Measurements from ENCODE around the gene MEAF6. TPM values are rescaled to one million over a fixed set of nuclear protein-coding genes. Genes with fewer than 3 reads are reported as not detected.
A peak's percentile ranks its signal among the peaks of the same experiment; 100 is the strongest.

Gene MEAF6
- total and polyA plus RNA-seq, 4 donors = 18.7 to 25.3 (median 21.2) TPM

- DNase-seq (ENCODE audit: low spot score) = no peak
- Histone ChIP-seq H3K4me1 (ENCODE audit: control insufficient read depth in 4 of 4, insufficient read depth in 4 of 4, low read length in 3 of 4) (peaks cover 3 to 11% (median 7%) of the 10 kb centered on the region in 4 donors), H3K4me3 (ENCODE audit: low read depth in 1 of 3, low read length in 3 of 3) (no peak overlapping the region), H3K9ac (ENCODE audit: low read depth in 1 of 2, low read length in 2 of 2) (no peak overlapping the region), H3K27ac (ENCODE audit: low read depth in 1 of 2, low read length in 2 of 2) (peak overlapping the region in 1 of 2 donors; percentile 75), H3K9me3 (ENCODE audit: control insufficient read depth in 4 of 4, low read length in 3 of 4) (no peaks in the 10 kb centered on the region), H3K27me3 (ENCODE audit: control insufficient read depth in 4 of 4, insufficient read depth in 4 of 4, low read length in 3 of 4) (no peaks in the 10 kb centered on the region), H3K36me3 (ENCODE audit: control insufficient read depth in 4 of 4, insufficient read depth in 3 of 4, low read depth in 1 of 4, low read length in 3 of 4) (no peaks in the 10 kb centered on the region)
- WGBS = 82% methylated on average over 6 of the region's 6 CpGs
- TF ChIP-seq, protein P1, sequence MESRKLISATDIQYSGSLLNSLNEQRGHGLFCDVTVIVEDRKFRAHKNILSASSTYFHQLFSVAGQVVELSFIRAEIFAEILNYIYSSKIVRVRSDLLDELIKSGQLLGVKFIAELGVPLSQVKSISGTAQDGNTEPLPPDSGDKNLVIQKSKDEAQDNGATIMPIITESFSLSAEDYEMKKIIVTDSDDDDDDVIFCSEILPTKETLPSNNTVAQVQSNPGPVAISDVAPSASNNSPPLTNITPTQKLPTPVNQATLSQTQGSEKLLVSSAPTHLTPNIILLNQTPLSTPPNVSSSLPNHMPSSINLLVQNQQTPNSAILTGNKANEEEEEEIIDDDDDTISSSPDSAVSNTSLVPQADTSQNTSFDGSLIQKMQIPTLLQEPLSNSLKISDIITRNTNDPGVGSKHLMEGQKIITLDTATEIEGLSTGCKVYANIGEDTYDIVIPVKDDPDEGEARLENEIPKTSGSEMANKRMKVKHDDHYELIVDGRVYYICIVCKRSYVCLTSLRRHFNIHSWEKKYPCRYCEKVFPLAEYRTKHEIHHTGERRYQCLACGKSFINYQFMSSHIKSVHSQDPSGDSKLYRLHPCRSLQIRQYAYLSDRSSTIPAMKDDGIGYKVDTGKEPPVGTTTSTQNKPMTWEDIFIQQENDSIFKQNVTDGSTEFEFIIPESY (IDR thresholded peaks at IDR 0.05) = no peak
- no peak for TF ChIP-seq SP1 (IDR thresholded peaks at IDR 0.05)
- no peak for TF ChIP-seq EGR1 (IDR thresholded peaks at IDR 0.05; ENCODE audit: low read depth in 2 of 2)
- TF ChIP-seq JUND (IDR thresholded peaks at IDR 0.05) = no peak
- TF ChIP-seq NR2F2 (IDR thresholded peaks at IDR 0.05) = no peak
- no peak for TF ChIP-seq ATF3 (IDR thresholded peaks at IDR 0.05)
- no peak for TF ChIP-seq HNF4A (conservative IDR thresholded peaks at IDR 0.05)
- TF ChIP-seq FOXA1 (IDR thresholded peaks at IDR 0.05) = no peak
- no peak for TF ChIP-seq GABPA (IDR thresholded peaks at IDR 0.05 in 1 of 2, conservative IDR thresholded peaks at IDR 0.05 in 1 of 2)
These were observed 48.7 kb downstream of the MEAF6 start for GRCh38 chr1:37465593-37466517.

DNA sequence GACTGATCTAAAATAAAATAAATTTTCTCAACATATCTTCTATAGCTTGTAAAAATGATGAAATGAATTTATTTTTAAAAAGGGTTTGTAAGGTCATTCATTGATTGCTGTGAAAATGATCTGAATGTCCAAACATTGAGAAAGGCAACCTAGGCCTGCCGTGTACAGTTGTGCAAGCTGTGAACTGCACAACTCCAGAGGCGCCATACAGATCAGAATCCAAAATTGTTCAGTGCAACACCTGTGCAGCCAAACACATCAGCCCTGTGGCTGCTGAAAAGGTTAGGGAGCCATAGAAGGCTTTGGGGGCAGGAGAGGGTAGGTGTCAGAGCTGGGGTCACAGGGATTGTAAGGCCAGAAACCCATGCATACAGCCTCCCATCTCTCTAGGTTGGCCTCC is 50.1 kb downstream of the MEAF6 start:
- Histone ChIP-seq H3K9me3 (ENCODE audit: control insufficient read depth in 4 of 4, low read length in 3 of 4) (no peaks in the 10 kb centered on the region), H3K9ac (ENCODE audit: low read depth in 1 of 2, low read length in 2 of 2) (no peak overlapping the region), H3K4me1 (ENCODE audit: control insufficient read depth in 4 of 4, insufficient read depth in 4 of 4, low read length in 3 of 4) (peaks cover 3 to 11% (median 7%) of the 10 kb centered on the region in 4 donors), H3K27me3 (ENCODE audit: control insufficient read depth in 4 of 4, insufficient read depth in 4 of 4, low read length in 3 of 4) (no peaks in the 10 kb centered on the region), H3K27ac (ENCODE audit: low read depth in 1 of 2, low read length in 2 of 2) (no peak overlapping the region), H3K4me3 (ENCODE audit: low read depth in 1 of 3, low read length in 3 of 3) (no peak overlapping the region), H3K36me3 (ENCODE audit: control insufficient read depth in 4 of 4, insufficient read depth in 3 of 4, low read depth in 1 of 4, low read length in 3 of 4) (no peaks in the 10 kb centered on the region)
- DNase-seq (ENCODE audit: low spot score) = no peak
- TF ChIP-seq, protein P2, sequence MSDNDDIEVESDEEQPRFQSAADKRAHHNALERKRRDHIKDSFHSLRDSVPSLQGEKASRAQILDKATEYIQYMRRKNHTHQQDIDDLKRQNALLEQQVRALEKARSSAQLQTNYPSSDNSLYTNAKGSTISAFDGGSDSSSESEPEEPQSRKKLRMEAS (IDR thresholded peaks at IDR 0.05) = no peak
- peak in 1 of 2 donors; percentile 16 for TF ChIP-seq RXRA (IDR thresholded peaks at IDR 0.05)
- WGBS = 24% methylated on average over 2 of the region's 2 CpGs

DNA sequence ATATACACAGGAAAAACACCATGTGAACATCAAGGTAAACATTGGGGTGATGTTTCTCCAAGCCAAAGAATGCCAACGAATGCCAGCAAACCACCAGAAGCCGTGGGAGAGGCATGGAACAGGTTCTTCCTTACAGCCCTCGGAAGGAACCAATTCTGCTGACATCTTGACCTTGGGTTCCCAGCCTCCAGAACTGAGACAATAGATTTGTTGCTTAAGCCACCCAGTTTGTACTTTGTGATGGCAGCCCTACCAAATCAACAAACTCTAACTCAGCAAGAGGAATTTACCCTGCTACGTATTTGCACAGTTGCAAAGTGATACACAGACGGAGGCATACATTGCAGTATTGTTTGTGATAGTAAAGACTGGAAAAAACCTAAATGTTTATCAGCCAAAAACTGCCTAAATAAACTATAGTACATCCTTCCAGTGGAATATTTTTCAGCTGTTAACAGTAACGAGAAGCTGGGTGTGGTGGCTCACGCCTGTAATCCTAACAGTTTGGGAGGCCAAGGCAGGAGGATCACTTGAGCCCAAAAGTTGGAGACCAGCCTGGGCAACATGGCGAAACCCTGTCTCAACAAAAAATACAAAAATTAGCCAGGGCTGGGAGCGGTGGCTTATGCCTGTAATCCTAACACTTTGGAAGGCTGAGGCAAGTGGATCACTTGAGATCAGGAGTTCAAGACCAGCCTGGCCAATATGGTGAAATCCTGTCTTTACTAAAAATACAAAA is 52.7 kb downstream of the MEAF6 start:
- Histone ChIP-seq H3K4me3 (ENCODE audit: low read depth in 1 of 3, low read length in 3 of 3) (no peak overlapping the region), H3K36me3 (ENCODE audit: control insufficient read depth in 4 of 4, insufficient read depth in 3 of 4, low read depth in 1 of 4, low read length in 3 of 4) (no peaks in the 10 kb centered on the region), H3K9me3 (ENCODE audit: control insufficient read depth in 4 of 4, low read length in 3 of 4) (no peaks in the 10 kb centered on the region), H3K27ac (ENCODE audit: low read depth in 1 of 2, low read length in 2 of 2) (no peak overlapping the region), H3K4me1 (ENCODE audit: control insufficient read depth in 4 of 4, insufficient read depth in 4 of 4, low read length in 3 of 4) (peaks cover 3 to 11% (median 7%) of the 10 kb centered on the region in 4 donors), H3K9ac (ENCODE audit: low read depth in 1 of 2, low read length in 2 of 2) (no peak overlapping the region), H3K27me3 (ENCODE audit: control insufficient read depth in 4 of 4, insufficient read depth in 4 of 4, low read length in 3 of 4) (no peaks in the 10 kb centered on the region)
- DNase-seq (ENCODE audit: low spot score) = no peak
- WGBS = 83% methylated on average over 9 of the region's 9 CpGs
- no peak for TF ChIP-seq GABPA (IDR thresholded peaks at IDR 0.05 in 1 of 2, conservative IDR thresholded peaks at IDR 0.05 in 1 of 2)
- TF ChIP-seq, protein P1 (IDR thresholded peaks at IDR 0.05) = no peak
- no peak for TF ChIP-seq HNF4G (IDR thresholded peaks at IDR 0.05)
- TF ChIP-seq NR2F2 (IDR thresholded peaks at IDR 0.05) = no peak
- no peak for TF ChIP-seq ATF3 (IDR thresholded peaks at IDR 0.05)
- no peak for TF ChIP-seq EGR1 (IDR thresholded peaks at IDR 0.05; ENCODE audit: low read depth in 2 of 2)
- TF ChIP-seq, protein P3, sequence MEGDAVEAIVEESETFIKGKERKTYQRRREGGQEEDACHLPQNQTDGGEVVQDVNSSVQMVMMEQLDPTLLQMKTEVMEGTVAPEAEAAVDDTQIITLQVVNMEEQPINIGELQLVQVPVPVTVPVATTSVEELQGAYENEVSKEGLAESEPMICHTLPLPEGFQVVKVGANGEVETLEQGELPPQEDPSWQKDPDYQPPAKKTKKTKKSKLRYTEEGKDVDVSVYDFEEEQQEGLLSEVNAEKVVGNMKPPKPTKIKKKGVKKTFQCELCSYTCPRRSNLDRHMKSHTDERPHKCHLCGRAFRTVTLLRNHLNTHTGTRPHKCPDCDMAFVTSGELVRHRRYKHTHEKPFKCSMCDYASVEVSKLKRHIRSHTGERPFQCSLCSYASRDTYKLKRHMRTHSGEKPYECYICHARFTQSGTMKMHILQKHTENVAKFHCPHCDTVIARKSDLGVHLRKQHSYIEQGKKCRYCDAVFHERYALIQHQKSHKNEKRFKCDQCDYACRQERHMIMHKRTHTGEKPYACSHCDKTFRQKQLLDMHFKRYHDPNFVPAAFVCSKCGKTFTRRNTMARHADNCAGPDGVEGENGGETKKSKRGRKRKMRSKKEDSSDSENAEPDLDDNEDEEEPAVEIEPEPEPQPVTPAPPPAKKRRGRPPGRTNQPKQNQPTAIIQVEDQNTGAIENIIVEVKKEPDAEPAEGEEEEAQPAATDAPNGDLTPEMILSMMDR (IDR thresholded peaks at IDR 0.05; ENCODE audit: low read depth, low read length, missing input control) = no peak
- TF ChIP-seq RXRA (IDR thresholded peaks at IDR 0.05) = no peak
